ENCODE measurements around the gene PLA2R1. TPM values are rescaled to one million over a fixed set of nuclear protein-coding genes. Genes with fewer than 3 reads are reported as not detected.

PLA2R1 gene
- total and polyA plus RNA-seq, 2 of the 4 experiments (the other 2 are of a cell fraction) = 0.43 to 0.54 TPM

DNA sequence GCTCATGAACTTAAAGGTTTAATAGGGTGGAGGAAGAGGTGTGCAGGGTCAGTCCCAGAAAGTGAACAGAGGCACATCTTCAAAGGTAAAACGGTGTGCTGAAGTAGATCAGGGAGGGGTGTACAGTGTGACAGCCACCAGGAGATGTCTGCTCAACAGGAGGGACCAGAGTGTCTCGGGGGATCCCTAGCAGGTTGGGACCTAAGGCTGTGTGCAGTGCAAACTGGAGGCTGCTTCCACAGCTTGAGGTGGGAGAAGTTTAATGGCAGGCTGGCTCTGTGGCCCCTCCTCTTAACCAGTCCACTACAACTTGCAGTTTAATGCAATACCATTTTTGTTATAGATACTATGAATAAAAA, 33.2 kb downstream of the PLA2R1 start:
- ChIA-PET CTCF (interaction anchor here (0.6 kb wide), 1 partner anchor 14 kb away, joined by 3 read pairs; no protein-coding TSS in a partner anchor), POLR2A (ENCODE audit: unreplicated experiment) (no interaction called here)
- Histone ChIP-seq H3K27ac (ENCODE audit: insufficient read depth, low read length) (no peak overlapping the region), H4K8ac (ENCODE audit: low read depth in 2 of 2, low read length in 2 of 2) (no peak overlapping the region), H3K36me3 (ENCODE audit: control insufficient read depth, insufficient read depth, low read length) (no peaks in the 10 kb centered on the region), H2BK20ac (ENCODE audit: low read depth, low read length) (peak overlapping the region; percentile 38; the same call in 1 of the 2 replicates), H4K91ac (ENCODE audit: insufficient read depth, low read depth, low read length) (no peak overlapping the region), H3K27me3 (ENCODE audit: control insufficient read depth, insufficient read depth, low read length) (peaks cover 2% of the 10 kb centered on the region; the same call in 1 of the 2 replicates), H3K79me1 (ENCODE audit: low read depth in 1 of 2, low read length in 2 of 2) (no peaks in the 10 kb centered on the region), H2AFZ (replicated peaks; ENCODE audit: low read length, poor library complexity) (peak overlapping the region; percentile 28), H2BK15ac (ENCODE audit: low read depth, low read length) (no peak overlapping the region), H4K5ac (ENCODE audit: low read depth, low read length) (no peak overlapping the region), H3K4ac (ENCODE audit: low read depth, low read length) (no peak overlapping the region), H3K4me2 (ENCODE audit: low read depth, low read length) (no peak overlapping the region), H2BK5ac (ENCODE audit: low read depth, low read length, poor library complexity, severe bottlenecking) (no peak overlapping the region), H2AK5ac (ENCODE audit: low read depth, low read length) (peak overlapping the region; percentile 43; the same call in 1 of the 2 replicates), H3K9me3 (ENCODE audit: control insufficient read depth, insufficient read depth, low read length) (no peaks in the 10 kb centered on the region), H3K18ac (ENCODE audit: low read depth, low read length) (no peak overlapping the region), H2AK9ac (replicated peaks; ENCODE audit: low read depth, low read length, poor library complexity) (no peak overlapping the region), H3K9ac (ENCODE audit: low read depth, low read length) (no peak overlapping the region), H3K9me1 (ENCODE audit: insufficient read depth, low read length) (peaks cover 8% of the 10 kb centered on the region; the same call in 1 of the 2 replicates), H2BK120ac (ENCODE audit: low read depth, low read length) (no peak overlapping the region), H3K56ac (ENCODE audit: extremely low read depth, insufficient read depth, low read length) (no peak overlapping the region), H3K23ac (ENCODE audit: low read depth, low read length) (0 out of 2 replicates have a peak overlapping the region, but pooled peaks have one; percentile 5), H4K20me1 (ENCODE audit: insufficient read depth, low read length) (no peaks in the 10 kb centered on the region), H3K4me3 (ENCODE audit: insufficient read depth, low read depth, low read length) (no peak overlapping the region), H3K4me1 (ENCODE audit: control insufficient read depth, insufficient read depth, low read length) (peaks cover 4% of the 10 kb centered on the region; the same call in 1 of the 2 replicates), H3K14ac (replicated peaks; ENCODE audit: low read depth, low read length) (no peak overlapping the region)
- BruUV-seq (replicated peaks) = no TSS peak
- intact Hi-C loops (cut with micrococcal nuclease) = no loop called here
- ATAC-seq (ENCODE audit: low read depth) (no peak), DNase-seq (no peak)
- TF ChIP-seq RCOR1 (IDR thresholded peaks at IDR 0.05; ENCODE audit: insufficient replicate concordance, low read length) = no peak
- TF ChIP-seq SMC3 (IDR thresholded peaks at IDR 0.05; ENCODE audit: low read depth, low read length) = no peak
- TF ChIP-seq, protein P1, sequence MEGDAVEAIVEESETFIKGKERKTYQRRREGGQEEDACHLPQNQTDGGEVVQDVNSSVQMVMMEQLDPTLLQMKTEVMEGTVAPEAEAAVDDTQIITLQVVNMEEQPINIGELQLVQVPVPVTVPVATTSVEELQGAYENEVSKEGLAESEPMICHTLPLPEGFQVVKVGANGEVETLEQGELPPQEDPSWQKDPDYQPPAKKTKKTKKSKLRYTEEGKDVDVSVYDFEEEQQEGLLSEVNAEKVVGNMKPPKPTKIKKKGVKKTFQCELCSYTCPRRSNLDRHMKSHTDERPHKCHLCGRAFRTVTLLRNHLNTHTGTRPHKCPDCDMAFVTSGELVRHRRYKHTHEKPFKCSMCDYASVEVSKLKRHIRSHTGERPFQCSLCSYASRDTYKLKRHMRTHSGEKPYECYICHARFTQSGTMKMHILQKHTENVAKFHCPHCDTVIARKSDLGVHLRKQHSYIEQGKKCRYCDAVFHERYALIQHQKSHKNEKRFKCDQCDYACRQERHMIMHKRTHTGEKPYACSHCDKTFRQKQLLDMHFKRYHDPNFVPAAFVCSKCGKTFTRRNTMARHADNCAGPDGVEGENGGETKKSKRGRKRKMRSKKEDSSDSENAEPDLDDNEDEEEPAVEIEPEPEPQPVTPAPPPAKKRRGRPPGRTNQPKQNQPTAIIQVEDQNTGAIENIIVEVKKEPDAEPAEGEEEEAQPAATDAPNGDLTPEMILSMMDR (conservative IDR thresholded peaks at IDR 0.05; ENCODE audit: low read depth, low read length) = no peak
- TF ChIP-seq RAD21 (IDR thresholded peaks at IDR 0.05; ENCODE audit: low read length) = no peak
- no peak for TF ChIP-seq ELK1 (IDR thresholded peaks at IDR 0.05; ENCODE audit: borderline replicate concordance, low read depth, low read length)
- dilution Hi-C loops (cut with HindIII; ENCODE audit: low sequenced_read_pairs, unreplicated experiment) = no loop called here
- in situ Hi-C loops (cut with MboI; ENCODE audit: low sequenced_read_pairs) = no loop called here
- no CpG with 5 or more reads among the region's 2 CpGs for WGBS, 2 experiments (ENCODE audit: extremely low coverage in 2 of 2, insufficient read length in 1 of 2)
